Subcutaneous adipose tissue (tissue), 4 donors: ENCODE data around the gene TUB. TPM values are rescaled to one million over a fixed set of nuclear protein-coding genes. Genes with fewer than 3 reads are reported as not detected.

Experiments
- CTCF ChIP-seq: fragments of 450-650 bp; IDR thresholded peaks from one replicate; pipeline ENCODE4 v1.5.1; 2016; ENCODE audit warnings: low read depth, mild to moderate bottlenecking, control low read depth, antibody characterized with exemption, moderate library complexity
- total RNA-seq, 4 donors: library from RNA; depleted of rRNA; stranded (reverse); fragments of >200 nt; gene quantifications; one replicate each; pipeline ENCODE4 v1.1.0, GENCODE V29; 2016

Gene TUB
- total RNA-seq, 4 donors from 2014 or later, result 4.2 to 9.8 (median 8.4) TPM

GRCh38 chr11:8039530-8040260 lies 41.3 kb upstream of the TUB start:
- no peak for TF ChIP-seq CTCF

- TF ChIP-seq CTCF, result no peak
These were observed 40.6 kb upstream of the TUB start for GRCh38 chr11:8040261-8040920.

GRCh38 chr11:8040921-8041285 lies 40.1 kb upstream of the TUB start:
- TF ChIP-seq CTCF, result no peak

- no peak for TF ChIP-seq CTCF
These were observed 39.4 kb upstream of the TUB start for GRCh38 chr11:8041576-8041975.

- no peak for TF ChIP-seq CTCF
These were observed 37.3 kb upstream of the TUB start for GRCh38 chr11:8043756-8044155.

GRCh38 chr11:8045839-8046238 lies 35.2 kb upstream of the TUB start:
- TF ChIP-seq CTCF, result no peak

- no peak for TF ChIP-seq CTCF
These were observed 33.6 kb upstream of the TUB start for GRCh38 chr11:8047382-8047781.
